GM18868 (cell line): ENCODE results near the gene CADM1.

ENCODE experiments used
- ATAC-seq: cut with Tn5 transposase; IDR thresholded peaks from one replicate; pipeline ENCODE4 v1.9.1; 2021; ENCODE audit warnings: mild to moderate bottlenecking, moderate library complexity; ENCODE audit not compliant: unreplicated experiment

Gene CADM1

GRCh38 chr11:115363426-115363825 is 140.8 kb downstream of the CADM1 start:
- no peak for ATAC-seq

- ATAC-seq, result no peak
Measured at GRCh38 chr11:115362997-115363396, 141.2 kb downstream of the CADM1 start.

- ATAC-seq, result no peak
Measured at GRCh38 chr11:115361025-115361424, 143.2 kb downstream of the CADM1 start.

DNA sequence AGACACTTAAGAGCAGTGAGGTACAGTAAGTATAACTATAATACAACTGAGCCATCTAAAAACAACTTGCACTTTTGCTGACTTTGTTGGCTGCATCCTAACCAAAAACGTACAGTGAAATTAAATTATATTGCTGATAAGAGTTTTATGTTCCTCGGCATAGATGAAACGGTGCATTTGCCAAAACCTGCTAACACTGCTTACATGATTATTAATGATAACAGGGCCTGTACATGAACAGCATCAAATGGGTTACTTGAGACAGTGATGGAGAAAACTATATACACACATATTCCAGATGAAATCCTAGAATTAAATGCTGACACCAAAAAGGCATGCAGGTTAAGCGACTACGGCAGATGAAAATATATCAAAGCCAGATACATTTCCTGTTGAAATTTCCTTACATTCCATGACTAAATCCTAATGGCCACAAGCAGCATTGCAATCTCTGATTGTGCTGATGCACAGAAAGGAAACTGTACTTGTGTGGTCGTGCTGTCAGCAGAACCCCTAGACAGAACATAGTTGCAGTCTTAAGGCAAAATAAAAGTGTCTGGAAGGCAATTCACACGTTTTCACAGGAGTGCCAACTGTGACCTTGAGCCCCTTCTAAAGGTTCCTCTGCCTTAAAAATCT is 143.9 kb downstream of the CADM1 start:
- ATAC-seq, result no peak

DNA sequence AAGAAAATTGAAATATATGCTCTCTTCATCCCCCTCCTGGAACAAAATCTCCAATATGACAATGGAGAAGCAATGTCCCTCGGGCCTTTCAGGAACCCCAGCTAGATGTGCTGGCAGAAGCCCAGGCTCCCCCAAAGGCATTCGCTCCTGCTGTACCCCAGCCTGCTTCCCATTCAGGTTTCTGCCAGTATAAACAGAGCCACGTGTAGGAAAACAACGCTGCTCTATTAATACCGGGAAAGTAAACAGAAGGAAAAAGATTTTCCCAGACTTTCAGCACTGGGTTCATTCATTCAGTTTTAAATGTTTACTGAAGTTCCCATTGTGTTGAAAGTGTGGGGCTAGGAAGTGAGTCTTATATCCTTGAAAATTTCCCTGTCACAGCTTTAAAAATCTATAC is 147.1 kb downstream of the CADM1 start:
- ATAC-seq, result no peak

DNA sequence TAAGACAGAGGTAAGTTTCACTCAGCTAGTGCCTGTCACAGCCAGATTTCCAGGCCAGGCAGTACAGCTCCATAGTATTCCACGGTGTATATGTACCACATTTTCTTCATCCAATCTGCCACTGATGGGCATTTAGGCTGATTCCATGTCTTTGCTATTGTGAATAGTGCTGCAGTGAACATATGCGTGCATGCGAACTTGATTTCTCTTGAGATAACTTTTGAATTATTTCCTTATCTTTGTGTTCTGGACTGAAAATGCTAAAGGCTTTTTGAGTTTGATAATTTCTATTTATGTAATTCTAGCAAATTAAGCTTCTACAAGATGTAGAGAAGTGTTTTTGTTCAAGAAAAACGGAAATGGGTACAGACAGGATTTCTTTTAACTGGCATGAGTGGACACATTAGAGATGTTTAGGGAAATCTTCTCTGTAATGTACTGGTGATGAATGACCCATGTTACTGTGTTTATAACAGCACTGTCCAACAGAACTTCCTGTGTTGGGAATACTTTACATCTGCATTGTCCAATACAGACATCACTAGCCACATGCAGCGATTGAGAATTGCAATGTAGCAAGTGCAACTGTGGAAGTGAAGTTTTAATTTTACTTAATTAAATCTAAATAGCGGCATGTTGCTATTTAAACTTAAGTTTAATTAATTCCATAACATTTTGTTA is 151.3 kb downstream of the CADM1 start:
- ATAC-seq, result no peak

DNA sequence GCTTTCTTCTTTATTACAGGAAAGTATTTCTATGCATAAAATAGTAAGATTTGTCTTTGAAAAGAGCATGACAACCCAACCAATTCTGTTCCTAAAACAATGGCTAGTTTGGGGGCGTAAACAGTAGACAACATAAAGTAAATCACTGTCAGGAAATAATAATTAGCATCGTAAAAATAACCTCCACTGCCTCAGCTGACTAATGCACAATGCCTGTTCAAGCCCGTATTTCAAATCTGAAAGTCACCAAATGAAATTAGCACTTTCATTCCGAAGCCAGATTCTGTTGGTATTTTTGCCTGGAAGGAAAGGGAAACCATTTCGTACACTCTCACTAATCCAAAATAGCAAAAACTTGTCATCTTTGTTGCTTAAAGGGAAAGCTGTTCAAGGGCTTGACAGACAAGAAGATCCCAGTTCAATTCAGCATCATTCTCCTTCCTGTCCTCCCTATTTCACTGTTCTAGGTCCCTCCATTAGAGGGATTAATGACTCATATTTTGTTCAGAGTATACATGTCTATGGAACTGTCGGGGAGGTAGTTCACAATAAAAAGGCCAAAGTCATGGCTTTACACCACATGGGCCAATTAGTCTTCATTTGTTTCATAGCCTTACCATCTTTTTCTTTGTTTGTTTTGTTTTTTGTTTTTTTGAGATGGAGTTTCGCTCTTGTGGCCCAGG is 154.7 kb downstream of the CADM1 start:
- ATAC-seq, result no peak

DNA sequence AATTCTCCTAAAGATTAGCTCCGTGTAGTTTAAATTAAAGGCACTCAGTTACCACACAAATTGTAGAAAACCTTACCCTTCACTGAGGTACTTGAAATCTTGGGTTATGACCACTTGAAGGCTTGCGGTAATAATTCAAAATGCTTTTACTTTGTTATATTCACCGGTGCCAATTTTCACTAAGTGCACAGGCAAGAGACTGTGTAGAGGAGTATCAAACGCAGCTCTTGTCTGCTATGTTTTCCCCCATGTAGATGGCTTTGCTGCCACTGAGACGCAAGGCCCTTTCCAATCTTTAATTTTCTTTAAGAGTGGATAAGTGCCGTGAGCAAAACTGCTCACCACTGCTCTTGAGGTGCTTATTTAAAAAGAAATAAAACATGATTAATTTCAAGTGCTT is 155.8 kb downstream of the CADM1 start:
- ATAC-seq, result no peak

GRCh38 chr11:115347106-115347505 is 157.1 kb downstream of the CADM1 start:
- no peak for ATAC-seq

- no peak for ATAC-seq
Measured at GRCh38 chr11:115345840-115346239, 158.4 kb downstream of the CADM1 start.

DNA sequence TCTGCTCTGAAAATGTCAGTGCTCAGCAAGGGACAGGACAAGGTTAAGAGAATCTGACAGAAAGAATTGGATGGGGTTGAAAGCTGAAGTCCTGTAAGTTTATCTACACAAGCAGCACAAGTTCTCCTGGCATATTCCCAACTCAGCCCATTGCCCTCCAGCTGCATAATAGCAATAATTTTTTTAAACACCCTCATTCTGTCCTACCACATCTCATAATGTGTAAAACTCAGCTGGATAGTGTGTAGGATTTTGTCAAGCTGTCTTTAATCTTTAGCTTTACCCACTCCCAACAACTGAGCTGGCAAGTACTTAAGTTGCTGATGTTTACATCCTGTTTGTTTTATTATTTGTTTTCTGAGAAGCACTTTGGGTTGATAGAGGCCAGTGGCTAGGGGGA is 158.9 kb downstream of the CADM1 start:
- ATAC-seq, result no peak

GRCh38 chr11:115344846-115345245 is 159.4 kb downstream of the CADM1 start:
- ATAC-seq, result no peak

GRCh38 chr11:115342142-115342541 is 162.1 kb downstream of the CADM1 start:
- no peak for ATAC-seq

DNA sequence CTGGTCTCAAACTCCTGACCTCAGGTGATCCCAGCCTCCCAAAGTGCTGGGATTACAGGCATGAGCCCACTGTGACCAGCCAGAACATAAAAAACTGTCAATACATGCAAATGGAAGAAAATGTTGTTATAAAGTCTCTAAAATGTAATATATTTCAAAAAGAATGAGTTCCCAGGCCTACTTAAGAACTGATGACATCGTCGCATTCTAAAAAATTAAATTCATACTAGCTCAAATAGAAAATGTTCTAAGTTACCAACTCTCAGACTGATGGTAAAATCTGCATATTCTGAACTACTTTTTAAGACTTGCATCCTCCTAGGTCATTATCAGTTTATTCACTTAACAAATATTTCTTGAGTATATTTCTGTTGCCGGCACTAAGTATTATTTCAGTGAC is 163.3 kb downstream of the CADM1 start:
- no peak for ATAC-seq

- ATAC-seq, result no peak
Measured at GRCh38 chr11:115338476-115338875, 165.7 kb downstream of the CADM1 start.

GRCh38 chr11:115334932-115335788 is 169.1 kb downstream of the CADM1 start:
- no peak for ATAC-seq

DNA sequence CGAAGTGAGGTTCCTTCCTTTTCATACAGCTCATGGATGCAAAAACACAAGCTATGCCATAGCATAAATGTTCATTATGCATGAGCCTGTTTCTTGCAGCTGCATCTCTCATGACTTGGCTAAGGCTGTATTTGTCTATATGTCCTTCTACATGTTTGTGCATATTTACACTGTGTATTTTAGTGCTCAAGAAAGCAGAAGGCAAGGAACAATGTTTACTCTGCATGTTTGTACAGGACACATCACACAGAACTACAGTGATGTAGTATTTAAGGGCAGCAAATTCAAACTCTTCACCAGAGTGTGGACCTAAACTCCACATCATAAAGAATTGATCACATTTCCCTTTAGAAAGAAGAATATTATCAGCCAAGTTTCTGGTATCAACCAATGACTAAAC is 170.3 kb downstream of the CADM1 start:
- ATAC-seq, result no peak

DNA sequence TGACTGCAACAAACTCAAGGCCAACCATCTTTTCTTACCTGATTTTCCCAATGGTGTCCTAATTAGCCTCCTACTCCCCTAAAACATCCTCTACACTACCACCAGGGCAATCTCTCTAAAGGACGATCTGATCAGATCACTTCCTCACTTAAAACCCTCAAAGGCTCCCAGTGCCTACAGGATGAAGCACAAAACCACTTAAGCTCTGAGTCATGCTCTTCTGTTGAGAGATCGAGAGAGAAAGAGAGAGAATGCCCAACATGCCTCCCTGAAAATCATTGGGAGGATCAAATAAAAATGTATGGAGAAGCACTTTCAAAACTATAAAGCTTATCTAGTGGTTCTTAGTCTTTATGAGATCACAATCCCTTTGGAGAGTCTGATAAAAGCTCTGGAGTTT is 171.1 kb downstream of the CADM1 start:
- ATAC-seq, result no peak

DNA sequence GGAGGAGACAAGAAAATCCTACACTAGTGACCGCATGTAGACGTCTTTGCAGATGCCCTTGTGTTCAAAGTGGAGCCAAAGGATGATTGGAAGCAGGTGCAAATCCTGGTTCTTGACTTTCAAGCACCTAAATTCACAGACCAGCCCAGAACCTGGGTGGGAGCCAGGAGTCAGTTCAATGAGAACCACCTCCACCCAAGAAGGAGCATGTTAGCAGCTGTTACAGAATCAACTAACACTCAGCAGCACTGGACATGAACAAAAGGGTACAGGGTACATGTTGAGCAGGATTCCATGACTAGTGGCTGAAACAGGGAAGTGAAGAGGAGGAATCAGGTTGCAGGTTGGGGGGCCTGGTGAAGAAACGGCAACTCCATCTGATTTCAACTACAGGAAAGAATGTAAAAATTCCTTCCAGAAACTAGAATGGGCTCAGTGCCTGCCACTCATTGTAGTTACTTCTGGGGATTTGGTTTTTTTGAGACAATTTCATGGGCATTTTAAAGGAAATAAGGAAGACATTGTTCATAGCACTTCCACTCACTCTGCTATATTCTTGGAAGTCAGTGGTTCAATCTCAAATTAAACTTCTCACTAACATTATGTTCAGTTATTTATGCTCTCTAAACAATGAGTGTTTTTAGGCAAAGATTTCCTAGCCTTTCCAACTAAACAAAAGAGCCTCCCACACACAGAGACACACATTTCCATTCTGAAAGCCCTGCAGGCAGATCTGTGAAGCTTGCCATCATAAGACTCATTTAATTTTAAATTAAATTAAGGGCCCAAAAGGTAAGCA is 173.3 kb downstream of the CADM1 start:
- ATAC-seq, result no peak

DNA sequence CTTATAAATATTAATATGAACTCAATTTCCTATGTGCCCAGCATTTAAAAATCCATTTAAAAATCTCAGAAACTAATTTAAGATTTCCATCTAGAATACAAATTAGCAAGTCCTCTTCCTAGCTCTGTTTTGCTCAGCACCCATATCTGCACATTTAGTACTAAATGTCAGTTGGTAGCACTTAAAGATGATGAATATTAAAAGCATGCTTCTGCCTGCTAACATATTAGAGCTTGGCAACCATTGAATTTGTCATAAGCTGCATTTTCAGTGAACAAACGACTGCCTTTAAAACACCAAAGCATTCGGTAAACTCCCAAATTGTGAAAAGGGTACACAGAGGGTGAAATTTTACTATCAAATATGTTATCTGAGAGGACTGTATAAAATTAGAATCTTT is 177.7 kb downstream of the CADM1 start:
- no peak for ATAC-seq

DNA sequence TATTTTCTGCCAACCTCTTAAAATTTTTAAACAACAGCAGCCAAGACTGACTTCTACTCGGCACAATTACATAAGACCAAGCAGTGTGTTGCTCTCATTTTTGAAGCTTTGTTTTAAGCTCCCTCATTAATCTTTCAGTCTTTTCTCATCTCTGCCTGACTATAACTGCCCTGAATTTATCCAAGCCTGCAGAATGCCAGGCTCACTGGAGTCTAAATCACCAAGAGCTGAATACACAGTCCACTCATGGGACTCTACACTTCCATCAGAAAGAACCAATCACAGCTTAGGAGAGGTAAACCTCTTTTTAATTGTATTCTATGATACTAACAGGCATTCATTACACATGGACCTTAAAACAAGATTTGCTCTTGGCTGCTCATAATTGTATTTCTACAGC is 178.7 kb downstream of the CADM1 start:
- no peak for ATAC-seq
